ENCODE results near the gene SERPINE3.

SERPINE3 gene

GRCh38 chr13:51364404-51365008 is 25.0 kb downstream of the SERPINE3 start:
- no peak for DNase-seq

DNA sequence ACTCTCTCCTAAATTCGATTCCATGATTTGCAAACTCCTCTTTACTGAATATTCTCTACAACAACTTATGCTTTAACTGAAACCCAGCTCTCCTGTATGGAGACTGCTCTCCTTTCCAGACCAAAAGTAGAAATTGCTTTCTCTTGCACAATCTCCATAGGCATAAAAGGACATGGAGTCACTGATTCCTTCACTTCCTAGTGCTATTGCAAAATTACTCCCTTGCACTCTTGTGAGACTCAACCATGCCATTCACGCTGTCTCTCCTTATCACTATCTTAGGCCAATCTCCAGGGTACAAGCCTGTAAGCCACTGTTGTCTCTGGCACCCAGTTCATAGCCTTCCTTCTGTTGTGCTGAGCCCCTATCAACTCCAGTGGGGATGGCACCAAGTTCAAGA is 30.6 kb downstream of the SERPINE3 start:
- no peak for DNase-seq

- DNase-seq, result no peak
Observed at GRCh38 chr13:51370811-51371210, 31.3 kb downstream of the SERPINE3 start.

- DNase-seq, result no peak
Observed at GRCh38 chr13:51371768-51372399, 32.4 kb downstream of the SERPINE3 start.

DNA sequence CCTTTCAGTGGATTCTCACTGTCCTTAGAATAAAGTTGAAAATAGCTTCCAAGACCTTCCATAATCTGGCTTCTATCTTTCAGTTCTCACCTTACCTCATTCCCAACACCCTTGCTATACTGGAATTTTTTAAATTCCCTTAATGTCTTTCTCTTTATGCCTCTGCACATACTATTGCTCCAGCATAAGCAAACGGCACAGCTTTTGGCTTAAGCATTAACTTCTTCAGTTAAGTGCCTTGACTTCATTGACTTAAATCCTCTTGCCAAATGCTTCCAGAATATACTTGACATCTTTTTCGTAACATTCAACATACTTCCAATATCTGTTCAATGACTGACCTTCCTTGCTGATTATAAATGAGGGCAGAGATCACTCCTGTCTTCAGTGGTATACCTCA is 34.0 kb downstream of the SERPINE3 start:
- DNase-seq, result no peak

DNA sequence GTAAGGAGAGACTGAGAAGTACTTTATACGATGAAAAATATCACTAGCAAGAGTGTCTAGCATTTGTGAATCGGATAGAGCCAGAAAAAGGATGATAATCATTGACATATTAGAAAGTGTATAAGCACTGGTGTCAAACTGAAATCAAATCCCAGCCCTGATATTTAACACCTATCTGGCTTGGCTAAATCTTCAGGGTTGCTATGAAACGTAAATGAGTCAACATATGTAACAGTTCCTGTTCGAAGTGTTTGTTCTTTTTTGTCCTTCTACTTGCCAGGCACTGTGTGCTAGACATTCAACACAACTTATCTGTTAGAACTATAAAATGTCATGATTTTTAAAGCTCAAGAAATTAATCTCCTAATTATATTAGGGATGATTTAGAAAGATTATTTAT is 40.8 kb downstream of the SERPINE3 start:
- DNase-seq, result no peak

DNA sequence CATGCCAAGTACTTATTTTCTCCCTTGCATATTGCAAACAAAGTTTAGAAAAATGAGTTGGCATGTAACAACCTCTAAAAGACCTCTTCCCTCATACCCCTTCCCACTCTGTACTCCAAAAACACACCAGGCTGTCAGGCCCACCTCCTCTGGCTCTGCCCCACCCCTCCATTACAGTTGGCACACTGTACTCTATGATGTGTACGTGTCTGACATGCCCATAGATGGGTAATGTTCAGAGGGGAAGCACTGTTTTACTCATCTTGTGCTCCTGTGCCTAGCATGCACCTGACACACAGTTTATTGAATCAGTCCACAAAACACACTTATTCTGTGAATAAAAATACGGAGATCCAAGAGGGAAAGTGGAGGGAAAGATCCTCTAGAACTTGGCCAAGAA is 45.6 kb downstream of the SERPINE3 start:
- no peak for DNase-seq

DNA sequence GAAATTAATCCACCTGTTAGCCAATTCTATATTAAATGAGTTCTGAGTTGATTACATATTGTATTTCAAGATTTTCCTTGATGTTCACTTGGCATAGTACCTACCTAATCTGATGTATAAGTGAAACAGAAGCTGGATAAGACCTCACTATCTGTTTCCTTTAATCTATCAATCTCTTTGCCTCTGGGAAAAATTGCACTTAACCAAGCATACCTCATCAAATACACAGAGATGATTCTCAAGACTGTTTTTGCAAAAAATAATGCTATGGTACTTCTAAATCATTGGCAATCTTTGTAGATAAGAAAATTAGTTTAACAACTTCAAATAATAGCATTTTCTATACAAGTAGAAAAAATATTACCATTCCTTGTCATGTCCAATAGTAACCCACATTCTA is 55.2 kb downstream of the SERPINE3 start:
- no peak for DNase-seq

DNA sequence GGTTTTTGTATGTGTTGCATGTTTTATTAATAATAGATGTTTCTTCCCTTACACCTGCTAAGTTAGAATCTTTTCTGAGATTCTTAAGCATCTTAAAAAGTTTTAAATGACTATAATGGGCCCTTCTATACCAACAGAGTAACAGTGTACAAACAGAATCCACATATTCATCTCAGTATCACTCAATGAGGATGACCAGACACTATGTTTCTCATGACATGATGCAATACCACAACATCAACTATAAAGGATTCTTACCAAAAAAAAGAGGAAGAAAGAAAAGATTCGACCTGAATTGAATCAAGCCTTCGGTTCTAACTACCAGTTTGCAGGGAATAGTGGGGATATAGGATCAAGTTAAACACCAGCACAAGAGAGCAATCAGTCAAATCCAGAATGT is 56.9 kb downstream of the SERPINE3 start:
- no peak for DNase-seq

- DNase-seq, result no peak
Observed at GRCh38 chr13:51397262-51397941, 57.9 kb downstream of the SERPINE3 start.

- no peak for DNase-seq
Observed at GRCh38 chr13:51405176-51405575, 65.7 kb downstream of the SERPINE3 start.

GRCh38 chr13:51412431-51412830 is 72.9 kb downstream of the SERPINE3 start:
- no peak for DNase-seq

Data from stimulated activated CD4-positive, alpha-beta T cell treated with anti-CD3 and anti-CD28 coated beads, Interleukin-1b, Interleukin-23, amount 100 ng/mL, for 48 hours (primary cell).